Muscle of leg (tissue), 11 donors: Measurements from ENCODE around the gene ITPK1. TPM values are rescaled to one million over a fixed set of nuclear protein-coding genes. Genes with fewer than 3 reads are reported as not detected.

Source experiments
- DNase-seq: peaks from one replicate; pipeline ENCODE4 v3.0.0; 2013
- H3K27ac ChIP-seq: one replicate; pipeline ENCODE4 v1.5.1; 2013; ENCODE audit warnings: mild to moderate bottlenecking, low read length, control low read depth
- H3K27me3 ChIP-seq: one replicate; pipeline ENCODE4 v1.6.1; 2013; ENCODE audit warnings: low read length; ENCODE audit not compliant: control insufficient read depth, insufficient read depth
- H3K36me3 ChIP-seq: one replicate; pipeline ENCODE4 v1.6.1; 2013; ENCODE audit warnings: low read length; ENCODE audit not compliant: control insufficient read depth, insufficient read depth
- H3K4me1 ChIP-seq: one replicate; pipeline ENCODE4 v1.6.1; 2013; ENCODE audit warnings: low read length; ENCODE audit not compliant: control insufficient read depth, insufficient read depth
- H3K4me3 ChIP-seq: one replicate; pipeline ENCODE4 v1.5.1; 2013; ENCODE audit warnings: low read length, control low read depth
- H3K9me3 ChIP-seq: replicated peaks from 2 replicates; pipeline ENCODE4 v1.6.1; 2013; ENCODE audit warnings: low read depth, low read length; ENCODE audit not compliant: control insufficient read depth
- WGBS: methylation state at CpG from one replicate; pipeline ENCODE4 v1.1.5; 2013; ENCODE audit warnings: missing lambda C conversion rate; ENCODE audit not compliant: insufficient coverage; 5-methylcytosine and 5-hydroxymethylcytosine counted together
- polyA plus RNA-seq, 8 donors: library from polyadenylated mRNA; unstranded; fragments of 120-200 nt; gene quantifications; one replicate each; pipeline versions ENCODE4 v1.2.1 to v1.2.3, GENCODE V29; 2013; ENCODE audit warnings: inconsistent platforms in 1 of 8, low replicate concordance in 1 of 8; ENCODE audit not compliant: insufficient read length in 8 of 8, insufficient read depth in 1 of 8
- total RNA-seq: library from RNA; stranded (reverse); fragments of 120-200 nt; gene quantifications from one replicate; pipeline ENCODE4 v1.2.4, GENCODE V29; 2013

The ITPK1 gene
- total and polyA plus RNA-seq, 9 donors: 10.0 to 25.7 (median 17.5) TPM

DNA sequence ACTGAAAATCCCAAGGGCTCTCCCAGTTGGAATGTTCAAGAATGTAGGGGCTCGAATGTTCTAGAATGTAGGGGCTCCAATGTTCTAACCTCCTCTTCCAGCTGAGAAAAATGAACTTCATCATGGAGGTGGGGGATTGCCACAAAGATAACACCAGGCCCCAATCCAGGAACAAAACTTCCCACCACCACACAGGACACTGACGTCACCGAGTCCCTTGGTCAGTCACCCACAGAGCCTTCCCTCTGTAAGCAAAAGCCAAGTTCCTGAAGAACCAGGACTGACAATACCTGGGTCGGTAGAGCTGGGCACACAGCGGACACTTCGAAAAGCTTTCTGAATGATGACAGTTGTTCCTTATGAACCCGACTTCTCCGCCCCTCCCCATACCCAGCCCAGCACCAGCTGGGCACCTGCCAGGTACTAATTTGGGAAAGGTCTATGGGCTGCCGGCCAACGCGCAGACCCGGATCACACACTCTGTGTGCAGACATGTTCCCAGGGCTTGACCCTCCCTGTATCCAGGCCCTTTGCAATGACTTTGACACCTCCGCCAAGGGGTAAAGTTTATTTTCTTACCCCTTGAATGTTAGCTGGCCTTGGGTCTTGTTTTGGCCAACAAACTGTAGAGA is 18.9 kb downstream of the ITPK1 start:
- no peak for DNase-seq
- WGBS: 78% methylated on average over 10 of the region's 13 CpGs
- H3K4me1 ChIP-seq: peaks cover 43% of the 10 kb centered on the region

DNA sequence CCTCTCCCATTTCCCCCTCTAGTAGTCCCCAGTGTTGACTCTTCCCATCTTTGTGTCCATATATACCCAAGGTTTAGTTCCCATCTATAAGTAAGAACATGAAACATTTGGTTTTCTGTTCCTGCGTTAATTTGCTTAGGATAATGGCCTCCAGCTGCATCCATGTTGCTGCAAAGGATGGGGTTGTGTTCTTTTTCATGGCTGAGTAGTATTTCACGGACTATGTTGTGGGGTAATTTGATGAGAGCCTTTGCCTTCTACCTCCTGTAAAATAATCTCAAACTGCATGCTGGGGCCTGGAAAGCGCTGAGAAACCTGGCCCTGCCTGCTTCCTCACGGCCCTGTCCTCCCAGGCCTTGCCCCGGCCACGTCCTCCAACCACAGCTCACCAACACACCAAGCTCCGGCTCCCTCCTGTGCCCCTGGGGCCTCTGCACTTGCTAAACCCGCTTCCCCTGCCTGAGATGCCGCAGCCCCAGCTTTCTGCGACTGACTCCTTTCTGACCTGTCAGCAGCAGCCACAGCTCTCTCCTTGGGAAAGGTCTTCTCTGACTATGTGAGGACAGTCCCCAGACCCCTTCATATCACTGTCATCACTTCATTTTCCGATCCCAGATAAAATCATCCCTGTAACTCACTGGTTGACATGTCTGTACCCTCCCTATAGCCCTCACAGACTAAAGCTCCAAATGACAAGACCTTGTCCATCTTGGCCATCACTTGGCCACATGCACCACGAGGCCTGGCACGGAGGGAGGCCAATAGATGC is 19.8 kb downstream of the ITPK1 start:
- no peak overlapping the region for H3K4me3 ChIP-seq
- H3K27me3 ChIP-seq: no peaks in the 10 kb centered on the region
- no peaks in the 10 kb centered on the region for H3K9me3 ChIP-seq
- H3K4me1 ChIP-seq: peaks cover 52% of the 10 kb centered on the region
- DNase-seq: no peak
- no peak overlapping the region for H3K27ac ChIP-seq
- WGBS: 85% methylated on average over 10 of the region's 13 CpGs
- H3K36me3 ChIP-seq: no peaks in the 10 kb centered on the region

More for the DNA sequence above, 18.9 kb downstream of the ITPK1 start:
- no peaks in the 10 kb centered on the region for H3K36me3 ChIP-seq
- no peaks in the 10 kb centered on the region for H3K27me3 ChIP-seq
- H3K27ac ChIP-seq: no peak overlapping the region
- H3K4me3 ChIP-seq: no peak overlapping the region
- no peaks in the 10 kb centered on the region for H3K9me3 ChIP-seq

DNA sequence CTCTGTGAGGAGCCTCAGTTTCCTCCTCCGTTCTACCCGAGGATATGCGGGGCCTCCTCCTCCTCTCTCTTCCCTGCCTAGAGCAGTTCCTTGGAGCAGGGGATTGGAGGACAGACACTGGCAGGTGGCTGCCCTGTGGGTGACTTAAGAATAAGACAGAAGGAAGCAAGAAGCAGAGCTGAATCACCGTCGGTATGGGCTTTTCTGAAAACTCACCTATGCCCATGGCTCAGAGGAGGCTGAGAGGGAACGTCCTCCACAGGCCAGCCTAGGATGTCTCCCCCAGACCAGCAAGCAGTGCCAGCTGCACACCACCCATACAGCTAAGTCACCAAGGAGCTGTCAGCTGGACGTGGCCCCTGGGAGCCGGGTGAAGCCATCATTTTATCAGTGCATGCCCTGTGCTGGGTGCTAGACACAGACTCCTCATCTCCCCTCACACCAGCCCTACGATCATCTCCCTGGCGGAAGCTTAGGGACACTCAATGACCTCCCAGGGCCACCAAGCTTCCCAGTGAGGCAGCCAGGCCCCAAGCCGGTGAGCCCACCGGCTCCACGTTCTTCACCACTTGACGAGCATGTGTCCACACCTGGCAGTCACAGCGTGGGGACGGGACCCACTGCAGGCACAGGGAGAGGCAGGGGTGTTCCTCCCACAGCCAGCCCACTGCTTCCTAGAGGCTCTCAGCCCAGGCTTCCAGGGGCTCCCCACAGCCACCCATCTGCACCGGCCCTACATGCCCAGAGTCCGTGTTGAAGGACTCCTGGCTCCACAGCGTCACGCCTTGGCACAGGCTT is 21.4 kb downstream of the ITPK1 start:
- H3K4me1 ChIP-seq: peaks cover 65% of the 10 kb centered on the region
- no peak overlapping the region for H3K27ac ChIP-seq

DNA sequence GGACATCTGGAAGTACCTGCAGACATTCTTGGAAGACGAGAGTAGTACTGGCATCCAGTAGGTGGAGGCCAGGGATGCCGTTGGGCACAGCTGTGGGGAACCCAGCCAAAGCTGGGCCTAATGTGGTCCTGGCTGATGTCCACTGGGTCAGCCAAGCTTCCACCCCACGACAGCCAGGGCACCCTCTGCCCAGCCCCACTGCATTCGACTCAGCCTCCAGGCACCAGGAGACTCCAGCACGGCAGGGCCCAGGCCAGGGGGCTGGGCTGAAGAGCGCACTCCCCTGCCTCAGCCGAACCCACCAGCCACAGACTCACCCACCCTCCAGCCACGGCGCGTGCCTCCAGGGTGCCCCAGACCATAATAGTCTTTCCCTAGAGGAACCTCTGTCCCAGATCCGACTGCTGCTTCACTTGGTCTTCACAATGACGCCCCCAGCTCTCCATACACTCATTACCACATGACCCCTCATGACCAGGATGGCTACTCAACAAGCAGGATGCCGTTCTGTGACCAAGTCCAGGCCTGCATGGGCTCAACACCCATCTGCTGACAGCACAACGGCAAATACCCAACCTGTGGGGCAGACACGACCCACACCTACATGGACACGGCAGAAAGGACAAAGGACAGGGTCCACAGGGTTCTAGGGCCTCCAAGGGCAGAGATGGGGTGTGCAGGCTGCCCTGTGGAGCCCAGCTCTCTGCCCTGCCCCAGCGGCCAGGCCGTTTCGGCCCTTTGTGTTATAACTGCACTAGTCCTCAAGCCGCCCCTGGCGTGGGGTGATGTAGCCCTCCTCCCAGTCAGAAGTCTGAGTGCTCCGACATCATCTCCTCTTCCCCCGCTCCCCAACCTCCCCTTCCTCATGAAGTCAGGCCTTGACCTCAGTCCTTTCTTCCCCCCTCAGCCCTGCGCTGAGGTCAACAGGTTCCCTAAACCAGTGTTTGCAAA is 22.8 kb downstream of the ITPK1 start:
- H3K27ac ChIP-seq: no peak overlapping the region

More for the DNA sequence above, 21.4 kb downstream of the ITPK1 start:
- DNase-seq: no peak
- Histone ChIP-seq H3K36me3 (no peaks in the 10 kb centered on the region), H3K27me3 (no peaks in the 10 kb centered on the region), H3K4me3 (no peak overlapping the region), H3K9me3 (no peaks in the 10 kb centered on the region)
- 86% methylated on average over 17 of the region's 20 CpGs for WGBS

DNA sequence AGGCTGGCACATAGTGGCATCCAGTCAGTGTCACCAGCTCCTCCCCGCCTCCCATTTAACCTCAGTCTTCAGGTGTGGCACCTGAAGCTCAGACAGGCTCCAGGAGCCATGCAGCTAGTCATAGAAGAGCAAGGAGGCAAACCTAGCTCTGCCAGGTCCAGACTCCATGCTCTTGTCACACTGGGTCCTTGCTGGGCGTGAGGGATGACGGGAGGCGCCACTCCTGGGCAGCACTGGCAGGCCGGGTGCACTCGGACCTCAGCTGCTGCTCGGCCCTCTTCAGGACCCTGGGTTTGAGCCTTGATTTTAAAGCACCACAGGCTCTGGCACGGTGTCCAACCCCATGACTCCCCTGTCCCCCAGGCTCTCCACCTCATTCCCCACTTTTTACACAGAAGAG is 24.1 kb downstream of the ITPK1 start:
- Histone ChIP-seq H3K4me3 (no peak overlapping the region), H3K27ac (peak overlapping the region; percentile 13), H3K9me3 (no peaks in the 10 kb centered on the region), H3K4me1 (peaks cover 68% of the 10 kb centered on the region), H3K36me3 (no peaks in the 10 kb centered on the region), H3K27me3 (no peaks in the 10 kb centered on the region)
- 86% methylated on average over 8 of the region's 8 CpGs for WGBS
- no peak for DNase-seq

More for the DNA sequence above, 22.8 kb downstream of the ITPK1 start:
- Histone ChIP-seq H3K27me3 (no peaks in the 10 kb centered on the region), H3K4me3 (no peak overlapping the region), H3K9me3 (no peaks in the 10 kb centered on the region), H3K4me1 (peaks cover 70% of the 10 kb centered on the region), H3K36me3 (no peaks in the 10 kb centered on the region)
- 81% methylated on average over 24 of the region's 24 CpGs for WGBS
- DNase-seq: no peak

DNA sequence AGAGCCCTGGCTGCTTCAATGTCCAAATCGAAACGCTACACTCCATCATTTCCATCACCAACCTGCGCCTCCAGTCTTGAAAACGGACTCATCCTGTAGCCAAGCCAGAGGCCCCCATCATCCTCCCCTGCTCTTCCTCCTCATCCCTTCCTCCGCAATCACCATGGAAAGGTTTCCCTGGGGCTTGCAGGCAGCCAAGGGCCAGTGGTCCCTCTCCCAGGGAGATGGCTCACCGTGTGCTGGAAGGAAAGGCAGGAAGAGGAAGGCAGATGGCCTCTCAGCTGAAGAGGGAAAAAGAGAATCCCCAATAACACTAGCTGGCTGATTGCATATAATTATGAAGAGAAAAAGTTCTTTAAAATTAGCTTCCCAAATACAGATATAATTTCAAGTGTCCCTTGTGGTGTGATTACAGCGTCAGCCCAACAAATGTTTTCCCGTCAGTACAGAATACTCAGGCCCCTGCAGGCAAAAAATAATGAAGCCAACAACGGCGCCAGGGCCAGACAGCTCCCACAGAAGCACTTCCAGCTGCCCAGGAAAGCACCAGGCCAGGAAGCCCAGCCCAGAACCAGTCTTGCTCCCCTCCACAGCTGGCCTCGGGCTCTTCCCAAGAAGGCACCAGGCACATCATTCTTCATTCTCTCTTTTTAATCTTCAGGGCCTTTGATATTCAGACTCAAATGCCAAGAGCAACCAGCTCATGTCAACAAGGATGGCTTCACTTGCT is 24.7 kb downstream of the ITPK1 start:
- Histone ChIP-seq H3K36me3 (no peaks in the 10 kb centered on the region), H3K4me3 (no peak overlapping the region), H3K9me3 (no peaks in the 10 kb centered on the region), H3K27ac (peak overlapping the region; percentile 59), H3K4me1 (peaks cover 71% of the 10 kb centered on the region), H3K27me3 (no peaks in the 10 kb centered on the region)
- WGBS: 47% methylated on average over 8 of the region's 11 CpGs
- DNase-seq: peak; percentile 70

DNA sequence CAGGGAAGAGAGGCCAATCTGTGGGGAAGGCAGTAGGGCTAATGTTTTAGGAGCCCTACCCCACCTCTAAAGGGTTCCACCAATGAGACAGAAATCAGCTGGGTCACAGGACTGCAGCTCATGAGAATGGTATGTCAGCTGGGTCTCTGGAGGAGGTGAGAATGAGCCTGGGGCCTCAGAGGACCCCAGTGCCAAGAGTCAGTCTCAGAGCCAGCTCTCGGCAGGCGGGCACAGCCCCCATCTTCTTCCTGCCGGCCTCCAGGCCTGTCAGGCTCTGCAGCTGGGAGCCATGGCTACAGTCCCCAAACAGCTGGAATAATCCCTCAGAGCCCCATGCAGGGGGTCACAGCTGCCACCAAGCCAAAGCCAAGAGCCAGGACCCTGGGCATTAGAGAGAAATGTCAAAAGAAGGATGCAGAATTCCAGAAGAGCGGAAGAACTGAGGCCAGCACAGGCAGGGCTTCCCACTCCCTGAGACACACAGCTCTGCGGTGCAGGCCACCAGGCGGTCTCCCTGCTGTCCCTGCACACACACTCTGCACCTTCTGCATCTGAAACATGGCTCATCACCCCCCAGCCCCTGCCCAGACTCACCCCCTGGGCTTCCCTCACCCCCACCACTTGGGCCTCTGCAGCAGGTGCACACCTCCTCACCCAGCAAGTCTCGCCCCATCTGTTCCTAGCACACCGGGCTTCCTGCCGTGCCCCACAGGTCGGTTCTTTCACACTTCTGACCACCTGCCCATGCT is 26.0 kb downstream of the ITPK1 start:
- H3K4me3 ChIP-seq: no peak overlapping the region
- H3K9me3 ChIP-seq: no peaks in the 10 kb centered on the region
- DNase-seq: peak; percentile 65
- 61% methylated on average over 9 of the region's 10 CpGs for WGBS
- no peaks in the 10 kb centered on the region for H3K36me3 ChIP-seq
- peak overlapping the region; percentile 29 for H3K27ac ChIP-seq
- H3K27me3 ChIP-seq: no peaks in the 10 kb centered on the region
- H3K4me1 ChIP-seq: peaks cover 72% of the 10 kb centered on the region

DNA sequence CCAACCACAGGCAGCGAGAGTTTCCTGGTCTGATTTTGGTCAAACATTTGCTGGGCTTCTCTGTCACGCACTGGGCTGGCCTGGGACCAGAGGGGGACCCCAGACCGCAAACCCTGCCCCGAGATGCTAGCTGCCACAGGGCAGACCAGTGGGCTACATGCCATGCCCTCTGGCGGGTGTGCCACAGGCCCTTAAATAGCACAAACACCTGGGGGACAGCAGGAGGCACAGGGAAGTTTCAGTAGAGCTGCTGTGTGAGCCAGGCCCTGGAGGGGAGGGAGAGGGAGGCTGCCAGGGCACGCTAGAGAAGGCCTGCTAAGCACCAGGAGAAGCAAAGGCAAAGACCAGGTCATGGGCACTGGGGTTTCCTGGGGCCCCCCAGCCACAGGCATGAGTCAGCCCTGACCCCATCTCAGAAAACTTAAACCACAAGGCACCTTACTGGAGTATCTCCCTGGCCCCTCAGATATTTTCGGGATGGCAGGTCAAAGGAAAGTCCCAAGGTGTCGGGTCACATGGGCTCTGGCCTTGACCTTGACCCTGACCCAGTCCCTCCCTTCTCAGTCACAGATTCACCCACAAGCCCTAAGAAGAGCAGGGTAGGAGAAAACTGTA is 29.2 kb downstream of the ITPK1 start:
- no peaks in the 10 kb centered on the region for H3K9me3 ChIP-seq
- peaks cover 66% of the 10 kb centered on the region for H3K4me1 ChIP-seq
- 71% methylated on average over 6 of the region's 8 CpGs for WGBS
- no peak overlapping the region for H3K4me3 ChIP-seq
- H3K27me3 ChIP-seq: no peaks in the 10 kb centered on the region
- H3K27ac ChIP-seq: no peak overlapping the region
- no peaks in the 10 kb centered on the region for H3K36me3 ChIP-seq
- no peak for DNase-seq
